ENCODE data around the gene SPACA6.

GRCh38 chr19:51686171-51686570, 7.0 kb upstream of the SPACA6 start:
- no peak for TF ChIP-seq CTCF (IDR thresholded peaks at IDR 0.05)
- no peak for TF ChIP-seq EP300 (IDR thresholded peaks at IDR 0.05)
- TF ChIP-seq POLR2AphosphoS5 (IDR thresholded peaks at IDR 0.05): no peak

Measured in stomach (tissue), 4 donors.